ENCODE results near the gene PLCG1. TPM values are rescaled to one million over a fixed set of nuclear protein-coding genes. Genes with fewer than 3 reads are reported as not detected.

PLCG1 gene
- total and polyA plus RNA-seq, 2 donors (not counting 3 experiments of a cell fraction or from before 2014, with no cell fraction given): 164 to 224 TPM

- FAIRE-seq (no peak), DNase-seq (ENCODE audit: low read depth, low spot score) (no peak)
- BruUV-seq (replicated peaks): no TSS peak
- H3K4me3 ChIP-seq (replicated peaks in 1 of 3; ENCODE audit: insufficient read depth in 1 of 3, low read depth in 1 of 3, low read length in 3 of 3): no peak overlapping the region
- ChIA-PET POLR2A (no interaction called here), CTCF (interaction anchor here (1.0 to 7.0 kb wide), 13 partner anchors 12 to 239 kb away, joined by 4 to 295 read pairs (median 10); partner anchors contain the start of genes LPIN3 and ZHX3)
- no peaks in the 10 kb centered on the region for H3K9me3 ChIP-seq (replicated peaks; ENCODE audit: control insufficient read depth, insufficient read depth, low read length)
- no peaks in the 10 kb centered on the region for H4K20me1 ChIP-seq (replicated peaks; ENCODE audit: control insufficient read depth, extremely low read depth, insufficient read depth, low read length)
- H3K4me2 ChIP-seq (ENCODE audit: insufficient read depth, low read length): no peak overlapping the region
- peaks cover 29 to 80% of the 10 kb centered on the region in 2 experiments for H3K36me3 ChIP-seq (ENCODE audit: control insufficient read depth in 2 of 2, extremely low read depth in 1 of 2, insufficient read depth in 2 of 2, low read length in 2 of 2)
- H3K27me3 ChIP-seq (ENCODE audit: control insufficient read depth in 2 of 2, insufficient read depth in 2 of 2, low read length in 2 of 2): no peaks in the 10 kb centered on the region
- no peak overlapping the region for H3K27ac ChIP-seq (ENCODE audit: insufficient read depth, low read depth, low read length)
- H3K4me1 ChIP-seq (ENCODE audit: control insufficient read depth, extremely low read depth, insufficient read depth, low read length): peaks cover 3% of the 10 kb centered on the region
- TF ChIP-seq CTCF (IDR thresholded peaks at IDR 0.05; ENCODE audit: extremely low read depth in 1 of 2, insufficient read depth in 1 of 2, low read depth in 1 of 2, low read length in 2 of 2): no peak
- TF ChIP-seq EZH2 (IDR thresholded peaks at IDR 0.05; ENCODE audit: borderline replicate concordance, low read depth, low read length, severe bottlenecking): no peak
- no peak for TF ChIP-seq GATA2 (IDR thresholded peaks at IDR 0.05; ENCODE audit: insufficient read depth, insufficient read length, low read depth, low read length)
- no peak for TF ChIP-seq POLR2A (IDR thresholded peaks at IDR 0.05; ENCODE audit: low read depth, low read length)
- no peak for TF ChIP-seq POLR2AphosphoS5 (IDR thresholded peaks at IDR 0.05; ENCODE audit: insufficient read depth, low read depth, low read length)
- no peak for TF ChIP-seq FOS (IDR thresholded peaks at IDR 0.05; ENCODE audit: borderline replicate concordance, insufficient read depth, low read length)
- no peak for TF ChIP-seq MAX (IDR thresholded peaks at IDR 0.05; ENCODE audit: insufficient read depth, insufficient read length)
- no peak for TF ChIP-seq JUN (IDR thresholded peaks at IDR 0.05; ENCODE audit: borderline replicate concordance, insufficient read depth, insufficient read length, low read depth)
- TF ChIP-seq MYC (IDR thresholded peaks at IDR 0.05; ENCODE audit: low read depth, low read length): no peak
- H2AFZ ChIP-seq (ENCODE audit: low read depth, low read length): no peak overlapping the region
- dilution Hi-C loops (cut with MboI; ENCODE audit: extremely low pct_ligation_motif_present, low sequenced_read_pairs): no loop called here
- H3K9me1 ChIP-seq (replicated peaks; ENCODE audit: control insufficient read depth, extremely low read depth, insufficient read depth, low read length): no peaks in the 10 kb centered on the region
- H3K9ac ChIP-seq (replicated peaks; ENCODE audit: extremely low read depth, insufficient read depth, low read length): no peak overlapping the region
- H3K79me2 ChIP-seq (ENCODE audit: control insufficient read depth, insufficient read depth, low read length): no peaks in the 10 kb centered on the region
- intact Hi-C loops (cut with micrococcal nuclease): loop anchor here (2.0 kb wide), 1 partner anchor 37 kb away; no protein-coding TSS in a partner anchor
Measured at GRCh38 chr20:41171736-41172295, 34.5 kb downstream of the PLCG1 start.

Measured in endothelial cell of umbilical vein (primary cell).